MM.1S (cell line): ENCODE results near the gene CHRM4.

Source experiments
- DNase-seq: peaks from one replicate; pipeline ENCODE4 v3.0.0-alpha.2; 2015
- H2AFZ ChIP-seq: fragments of 300-600 bp; sonication (generic); 2 replicates; pipeline ENCODE4 v1.6.0; 2016; ENCODE audit warnings: antibody characterized with exemption, low read length
- H3F3A ChIP-seq: fragments of 300-600 bp; sonication (generic); 2 replicates; pipeline ENCODE4 v1.6.1; 2016; ENCODE audit warnings: mild to moderate bottlenecking, antibody characterized with exemption, low read length, moderate library complexity, mixed read lengths; ENCODE audit not compliant: insufficient read depth
- H3K27ac ChIP-seq: fragments of 300-600 bp; sonication (generic); 2 replicates; pipeline ENCODE4 v1.5.1; 2016; ENCODE audit warnings: mild to moderate bottlenecking, low read length
- H3K27me3 ChIP-seq: fragments of 300-600 bp; sonication (generic); replicated peaks from 2 replicates; pipeline ENCODE4 v1.6.0; 2016; ENCODE audit warnings: low read length; ENCODE audit not compliant: insufficient read depth
- H3K36me3 ChIP-seq: fragments of 300-600 bp; sonication (generic); replicated peaks from 2 replicates; pipeline ENCODE4 v1.6.1; 2016; ENCODE audit warnings: mild to moderate bottlenecking, low read length, mixed read lengths; ENCODE audit not compliant: insufficient read depth
- H3K4me1 ChIP-seq: fragments of 300-600 bp; sonication (generic); 2 replicates; pipeline ENCODE4 v1.6.1; 2016; ENCODE audit warnings: low read length, mixed read lengths
- H3K4me2 ChIP-seq: fragments of 300-600 bp; sonication (generic); 2 replicates; pipeline ENCODE4 v1.6.0; 2016; ENCODE audit warnings: low read depth, low read length
- H3K4me3 ChIP-seq: fragments of 300-600 bp; sonication (generic); 2 replicates; pipeline ENCODE4 v1.5.1; 2016; ENCODE audit warnings: low read length, mixed read lengths
- H3K79me2 ChIP-seq: fragments of 300-600 bp; sonication (generic); 2 replicates; pipeline ENCODE4 v1.6.1; 2016; ENCODE audit warnings: mixed run types, low read length, mixed read lengths
- H3K9ac ChIP-seq: fragments of 300-600 bp; sonication (generic); 2 replicates; pipeline ENCODE4 v1.6.1; 2016; ENCODE audit warnings: low read length, mixed read lengths
- H3K9me2 ChIP-seq: fragments of 300-600 bp; sonication (generic); replicated peaks from 2 replicates; pipeline ENCODE4 v1.6.1; 2016; ENCODE audit warnings: mild to moderate bottlenecking, low read length, mixed read lengths; ENCODE audit not compliant: insufficient read depth
- H3K9me3 ChIP-seq: fragments of 300-600 bp; sonication (generic); replicated peaks from 2 replicates; pipeline ENCODE4 v1.6.1; 2016; ENCODE audit warnings: mild to moderate bottlenecking, low read length, mixed read lengths; ENCODE audit not compliant: insufficient read depth
- H4K20me1 ChIP-seq: fragments of 300-600 bp; sonication (generic); 2 replicates; pipeline ENCODE4 v1.6.1; 2016; ENCODE audit warnings: mild to moderate bottlenecking, low read length, moderate library complexity, mixed read lengths; ENCODE audit not compliant: insufficient read depth
- CTCF ChIP-seq: fragments of 300-600 bp; sonication (generic); IDR thresholded peaks from 2 replicates; pipeline ENCODE4 v1.5.1; 2016; ENCODE audit warnings: antibody characterized with exemption, low read length, mixed read lengths
- EZH2 ChIP-seq: fragments of 300-600 bp; sonication (generic); optimal IDR thresholded peaks from 2 replicates; pipeline ENCODE3; 2017; ENCODE audit warnings: low read depth, mild to moderate bottlenecking, antibody characterized with exemption, low read length, mixed read lengths
- EZH2phosphoT487 ChIP-seq: fragments of 300-600 bp; sonication (generic); IDR thresholded peaks from 2 replicates; pipeline ENCODE4 v1.6.1; 2018; ENCODE audit warnings: antibody characterized with exemption, low read length

CHRM4 gene

GRCh38 chr11:46407635-46408034 is 16.1 kb upstream of the CHRM4 start:
- Histone ChIP-seq H3K9ac (no peak overlapping the region), H2AFZ (no peak overlapping the region), H3K27ac (no peak overlapping the region), H3F3A (no peaks in the 10 kb centered on the region), H4K20me1 (no peaks in the 10 kb centered on the region), H3K4me3 (no peak overlapping the region), H3K36me3 (0 out of 2 replicates have a peak, but pooled peaks cover 5% of the 10 kb centered on the region), H3K4me1 (no peaks in the 10 kb centered on the region), H3K79me2 (no peaks in the 10 kb centered on the region), H3K9me3 (no peaks in the 10 kb centered on the region), H3K4me2 (no peak overlapping the region), H3K9me2 (no peaks in the 10 kb centered on the region), H3K27me3 (no peaks in the 10 kb centered on the region)
- DNase-seq: no peak
- TF ChIP-seq CTCF (no peak), EZH2 (no peak), EZH2phosphoT487 (no peak)

GRCh38 chr11:46404476-46405017 is 13.0 kb upstream of the CHRM4 start:
- no peak overlapping the region for H3K4me2 ChIP-seq
- no peak overlapping the region for H3K27ac ChIP-seq
- TF ChIP-seq EZH2: no peak
- no peak for TF ChIP-seq EZH2phosphoT487
- H4K20me1 ChIP-seq: no peaks in the 10 kb centered on the region
- DNase-seq: no peak
- no peak overlapping the region for H3K4me3 ChIP-seq
- no peaks in the 10 kb centered on the region for H3K9me3 ChIP-seq
- no peaks in the 10 kb centered on the region for H3K9me2 ChIP-seq
- H3K79me2 ChIP-seq: no peaks in the 10 kb centered on the region
- H3F3A ChIP-seq: no peaks in the 10 kb centered on the region
- no peaks in the 10 kb centered on the region for H3K27me3 ChIP-seq
- H3K36me3 ChIP-seq: 0 out of 2 replicates have a peak, but pooled peaks cover 5% of the 10 kb centered on the region
- H3K9ac ChIP-seq: no peak overlapping the region
- no peaks in the 10 kb centered on the region for H3K4me1 ChIP-seq
- H2AFZ ChIP-seq: no peak overlapping the region

GRCh38 chr11:46402957-46403902 is 11.7 kb upstream of the CHRM4 start:
- Histone ChIP-seq H3K4me2 (no peak overlapping the region), H3K4me1 (no peaks in the 10 kb centered on the region), H3F3A (no peaks in the 10 kb centered on the region), H2AFZ (no peak overlapping the region), H3K4me3 (no peak overlapping the region), H3K27ac (no peak overlapping the region), H4K20me1 (no peaks in the 10 kb centered on the region), H3K9me3 (no peaks in the 10 kb centered on the region), H3K9ac (no peak overlapping the region), H3K27me3 (no peaks in the 10 kb centered on the region), H3K36me3 (0 out of 2 replicates have a peak, but pooled peaks cover 5% of the 10 kb centered on the region), H3K9me2 (no peaks in the 10 kb centered on the region), H3K79me2 (no peaks in the 10 kb centered on the region)
- no peak for DNase-seq
- TF ChIP-seq EZH2phosphoT487 (no peak), CTCF (no peak), EZH2 (no peak)
